SJCRH30 (cell line): ENCODE measurements around the gene SP3. TPM values are rescaled to one million over a fixed set of nuclear protein-coding genes. Genes with fewer than 3 reads are reported as not detected.

Source experiments
- DNase-seq, 2 experiments: peaks; one replicate each; pipeline ENCODE4 v3.0.0-alpha.2; 2015 to 2020
- H3K27ac ChIP-seq: fragments of 250-450 bp; sonication (Bioruptor Pico); 2 replicates; pipeline ENCODE4 v1.5.1; 2020; ENCODE audit warnings: mild to moderate bottlenecking, moderate library complexity
- H3K27me3 ChIP-seq: fragments of 250-450 bp; sonication (Bioruptor Pico); 2 replicates; pipeline ENCODE4 v1.5.1; 2020; ENCODE audit warnings: mild to moderate bottlenecking, moderate library complexity
- H3K36me3 ChIP-seq: fragments of 250-450 bp; sonication (Bioruptor Pico); 2 replicates; pipeline ENCODE4 v1.5.1; 2020; ENCODE audit warnings: mild to moderate bottlenecking, moderate library complexity
- H3K4me1 ChIP-seq: fragments of 250-450 bp; sonication (Bioruptor Pico); 2 replicates; pipeline ENCODE4 v1.5.1; 2020; ENCODE audit warnings: mild to moderate bottlenecking, moderate library complexity
- H3K4me3 ChIP-seq: fragments of 250-450 bp; sonication (Bioruptor Pico); 2 replicates; pipeline ENCODE4 v1.5.1; 2020; ENCODE audit warnings: mild to moderate bottlenecking, moderate library complexity
- H3K9me3 ChIP-seq: fragments of 250-450 bp; sonication (Bioruptor Pico); replicated peaks from 2 replicates; pipeline ENCODE4 v1.5.1; 2020; ENCODE audit warnings: mild to moderate bottlenecking, moderate library complexity
- total RNA-seq: library from RNA; depleted of rRNA; stranded (reverse); fragments of >200 nt; shearing (Covaris generic); gene quantifications from 2 replicates; pipeline ENCODE4 v1.2.3, GENCODE V29; 2014

The SP3 gene
- total RNA-seq, 1 experiment from 2014 or later: 148 TPM

- Histone ChIP-seq H3K27ac (no peak overlapping the region), H3K9me3 (0 out of 2 replicates have a peak, but pooled peaks cover 4% of the 10 kb centered on the region), H3K36me3 (no peaks in the 10 kb centered on the region), H3K27me3 (no peaks in the 10 kb centered on the region), H3K4me3 (no peak overlapping the region), H3K4me1 (peaks cover 6% of the 10 kb centered on the region)
- no peak for DNase-seq
These were observed 78.6 kb downstream of the SP3 start for GRCh38 chr2:173886613-173887012.

GRCh38 chr2:173884025-173884802 is 81.0 kb downstream of the SP3 start:
- peaks cover 8% of the 10 kb centered on the region for H3K4me1 ChIP-seq
- no peak overlapping the region for H3K27ac ChIP-seq
- no peaks in the 10 kb centered on the region for H3K36me3 ChIP-seq
- H3K4me3 ChIP-seq: no peak overlapping the region
- H3K9me3 ChIP-seq: 0 out of 2 replicates have a peak, but pooled peaks cover 4% of the 10 kb centered on the region
- DNase-seq: peak; percentile 32 to 64
- no peaks in the 10 kb centered on the region for H3K27me3 ChIP-seq

- H3K36me3 ChIP-seq: no peaks in the 10 kb centered on the region
- H3K27me3 ChIP-seq: no peaks in the 10 kb centered on the region
- H3K4me1 ChIP-seq: peaks cover 8% of the 10 kb centered on the region
- no peak overlapping the region for H3K27ac ChIP-seq
- H3K9me3 ChIP-seq: no peaks in the 10 kb centered on the region
- no peak overlapping the region for H3K4me3 ChIP-seq
- DNase-seq: no peak
These were observed 83.3 kb downstream of the SP3 start for GRCh38 chr2:173881886-173882285.

GRCh38 chr2:173881461-173881860 is 83.7 kb downstream of the SP3 start:
- Histone ChIP-seq H3K27ac (no peak overlapping the region), H3K4me1 (peaks cover 8% of the 10 kb centered on the region), H3K9me3 (no peaks in the 10 kb centered on the region), H3K36me3 (no peaks in the 10 kb centered on the region), H3K4me3 (no peak overlapping the region), H3K27me3 (no peaks in the 10 kb centered on the region)
- peak; percentile 42 to 68 for DNase-seq

GRCh38 chr2:173880561-173880960 is 84.6 kb downstream of the SP3 start:
- no peak for DNase-seq
- Histone ChIP-seq H3K9me3 (no peaks in the 10 kb centered on the region), H3K36me3 (no peaks in the 10 kb centered on the region), H3K4me1 (peaks cover 8% of the 10 kb centered on the region), H3K27ac (no peak overlapping the region), H3K27me3 (no peaks in the 10 kb centered on the region), H3K4me3 (no peak overlapping the region)

- Histone ChIP-seq H3K27me3 (no peaks in the 10 kb centered on the region), H3K36me3 (no peaks in the 10 kb centered on the region), H3K4me1 (peaks cover 5% of the 10 kb centered on the region), H3K27ac (no peak overlapping the region), H3K4me3 (no peak overlapping the region), H3K9me3 (no peaks in the 10 kb centered on the region)
- no peak for DNase-seq
These were observed 88.2 kb downstream of the SP3 start for GRCh38 chr2:173876833-173877413.

GRCh38 chr2:173874894-173875237 is 90.3 kb downstream of the SP3 start:
- no peak for DNase-seq
- Histone ChIP-seq H3K27ac (no peak overlapping the region), H3K36me3 (no peaks in the 10 kb centered on the region), H3K27me3 (no peaks in the 10 kb centered on the region), H3K4me3 (no peak overlapping the region), H3K4me1 (no peaks in the 10 kb centered on the region), H3K9me3 (no peaks in the 10 kb centered on the region)

GRCh38 chr2:173874003-173874893 is 90.9 kb downstream of the SP3 start:
- Histone ChIP-seq H3K4me3 (no peak overlapping the region), H3K4me1 (no peaks in the 10 kb centered on the region), H3K36me3 (no peaks in the 10 kb centered on the region), H3K27me3 (no peaks in the 10 kb centered on the region), H3K9me3 (no peaks in the 10 kb centered on the region), H3K27ac (no peak overlapping the region)
- no peak for DNase-seq

GRCh38 chr2:173872714-173873113 is 92.5 kb downstream of the SP3 start:
- Histone ChIP-seq H3K9me3 (no peaks in the 10 kb centered on the region), H3K36me3 (no peaks in the 10 kb centered on the region), H3K27me3 (no peaks in the 10 kb centered on the region), H3K4me1 (peaks cover 4% of the 10 kb centered on the region), H3K27ac (no peak overlapping the region), H3K4me3 (no peak overlapping the region)
- DNase-seq: no peak

GRCh38 chr2:173869244-173870229 is 95.6 kb downstream of the SP3 start:
- no peaks in the 10 kb centered on the region for H3K36me3 ChIP-seq
- H3K9me3 ChIP-seq: no peaks in the 10 kb centered on the region
- no peak overlapping the region for H3K27ac ChIP-seq
- no peak overlapping the region for H3K4me3 ChIP-seq
- H3K27me3 ChIP-seq: no peaks in the 10 kb centered on the region
- DNase-seq: no peak
- H3K4me1 ChIP-seq: peaks cover 19% of the 10 kb centered on the region

GRCh38 chr2:173868406-173868805 is 96.8 kb downstream of the SP3 start:
- Histone ChIP-seq H3K27me3 (no peaks in the 10 kb centered on the region), H3K4me3 (no peak overlapping the region), H3K27ac (no peak overlapping the region), H3K36me3 (no peaks in the 10 kb centered on the region), H3K4me1 (peaks cover 19% of the 10 kb centered on the region), H3K9me3 (no peaks in the 10 kb centered on the region)
- DNase-seq: no peak

- Histone ChIP-seq H3K9me3 (no peaks in the 10 kb centered on the region), H3K27me3 (no peaks in the 10 kb centered on the region), H3K36me3 (no peaks in the 10 kb centered on the region), H3K4me3 (peak overlapping the region; percentile 50), H3K27ac (peak overlapping the region; percentile 70), H3K4me1 (peaks cover 19% of the 10 kb centered on the region)
- DNase-seq: peak; percentile 94
These were observed 98.1 kb downstream of the SP3 start for GRCh38 chr2:173866874-173867618.

GRCh38 chr2:173865971-173866873 is 99.0 kb downstream of the SP3 start:
- H3K27me3 ChIP-seq: no peaks in the 10 kb centered on the region
- H3K27ac ChIP-seq: peak overlapping the region; percentile 70
- H3K9me3 ChIP-seq: no peaks in the 10 kb centered on the region
- H3K4me1 ChIP-seq: peaks cover 19% of the 10 kb centered on the region
- peak overlapping the region; percentile 50 for H3K4me3 ChIP-seq
- H3K36me3 ChIP-seq: no peaks in the 10 kb centered on the region
- no peak for DNase-seq
